Kidney glomerular epithelial cell (primary cell): ENCODE results near the gene ASCL2.
"Not testable (repeated sequence)": the region's sequence is repeated elsewhere in the genome, so short reads cannot be mapped to it uniquely, and the experiment has no call there.

Source experiments
- DNase-seq: peaks from one replicate; lab custom pipeline; 2025; lab: John Stamatoyannopoulos, UW

ASCL2 gene

DNA sequence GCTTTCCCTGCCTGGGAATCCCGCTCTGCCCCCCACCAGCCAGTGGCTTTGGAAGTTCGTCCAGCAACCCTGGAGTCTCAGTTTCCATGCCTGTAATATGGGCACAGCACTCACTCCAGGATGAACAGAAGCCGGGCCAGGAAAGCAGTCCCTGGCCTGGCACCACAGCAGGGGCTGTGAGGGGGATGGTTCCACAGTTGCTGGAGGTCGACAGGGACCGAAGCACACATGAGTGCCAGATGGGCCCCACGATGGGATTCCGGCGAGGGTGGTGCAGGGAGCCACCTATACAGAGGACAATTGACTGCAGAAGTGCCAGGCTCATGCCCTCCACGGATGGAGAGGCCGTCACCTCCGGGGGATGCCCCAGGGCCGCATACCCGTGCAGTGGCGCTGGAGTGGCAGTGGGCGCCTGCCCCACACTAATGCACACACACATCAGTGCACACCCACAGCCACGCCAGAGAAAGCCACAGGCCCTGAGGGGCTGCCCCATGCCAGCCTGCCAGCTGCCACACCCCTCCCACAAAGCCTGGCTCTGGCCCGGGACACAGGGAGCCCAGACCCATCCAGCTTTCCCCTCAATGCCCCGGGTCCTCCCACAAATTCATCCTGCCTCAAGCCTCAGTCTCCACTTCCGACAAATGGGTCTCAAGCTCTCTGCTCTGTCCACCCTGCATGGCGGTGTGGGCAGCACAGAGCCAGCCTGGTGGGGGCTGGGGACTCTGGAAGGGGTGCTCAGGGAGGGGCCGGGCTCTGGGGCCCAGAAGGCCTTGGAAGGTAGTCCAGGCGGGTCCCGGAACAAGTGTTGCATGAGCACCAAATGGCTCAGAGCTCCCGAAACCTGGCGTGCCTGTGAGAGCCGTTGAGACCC is 9.7 kb downstream of the ASCL2 start:
- no peak for DNase-seq

DNA sequence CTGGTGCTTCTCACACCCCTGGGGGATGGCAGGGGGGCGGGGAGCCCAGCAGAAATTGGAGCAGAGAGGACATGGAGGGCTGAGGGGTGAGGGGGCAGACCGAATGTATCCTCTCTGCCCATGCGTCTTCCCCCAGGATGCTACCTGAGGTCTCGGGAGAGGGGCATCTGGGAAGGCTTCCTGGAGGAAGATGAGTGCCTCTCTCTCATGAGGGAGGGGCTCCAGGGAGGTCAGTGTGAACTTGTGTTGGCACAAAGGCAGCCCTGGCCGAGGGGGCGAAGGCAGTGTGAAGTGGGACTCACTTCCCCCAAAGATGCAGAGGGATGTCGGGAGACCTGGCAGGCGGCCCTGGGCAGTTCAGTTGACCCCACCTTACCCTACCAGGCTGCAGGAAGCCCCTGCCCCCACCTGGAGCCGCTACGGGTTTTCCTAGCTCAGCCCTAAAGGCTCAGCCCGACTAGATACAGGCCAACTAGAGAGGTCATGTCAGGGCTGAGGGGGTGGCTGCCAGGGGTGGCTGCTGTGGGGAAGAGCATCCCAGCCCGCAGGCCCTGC is 10.4 kb downstream of the ASCL2 start:
- DNase-seq = no peak

DNA sequence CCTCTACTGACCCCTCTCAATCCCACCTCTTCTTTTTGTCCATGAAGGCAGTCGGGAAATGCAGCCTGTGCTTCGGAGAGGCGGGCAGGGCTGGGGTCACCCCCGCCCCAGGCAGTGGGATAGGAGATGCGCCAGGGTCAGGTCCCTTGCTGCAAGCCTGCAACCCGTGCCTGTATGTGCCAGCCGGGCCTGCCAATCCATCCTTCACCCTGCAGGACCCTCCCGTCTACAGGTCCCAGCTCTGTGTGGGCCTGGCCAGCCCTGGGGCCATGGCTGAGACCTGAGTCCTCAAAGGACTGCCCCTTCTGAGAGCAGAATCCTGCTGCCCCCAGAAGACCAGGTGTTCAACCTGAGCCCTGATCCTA is 10.9 kb downstream of the ASCL2 start:
- DNase-seq = no peak

DNA sequence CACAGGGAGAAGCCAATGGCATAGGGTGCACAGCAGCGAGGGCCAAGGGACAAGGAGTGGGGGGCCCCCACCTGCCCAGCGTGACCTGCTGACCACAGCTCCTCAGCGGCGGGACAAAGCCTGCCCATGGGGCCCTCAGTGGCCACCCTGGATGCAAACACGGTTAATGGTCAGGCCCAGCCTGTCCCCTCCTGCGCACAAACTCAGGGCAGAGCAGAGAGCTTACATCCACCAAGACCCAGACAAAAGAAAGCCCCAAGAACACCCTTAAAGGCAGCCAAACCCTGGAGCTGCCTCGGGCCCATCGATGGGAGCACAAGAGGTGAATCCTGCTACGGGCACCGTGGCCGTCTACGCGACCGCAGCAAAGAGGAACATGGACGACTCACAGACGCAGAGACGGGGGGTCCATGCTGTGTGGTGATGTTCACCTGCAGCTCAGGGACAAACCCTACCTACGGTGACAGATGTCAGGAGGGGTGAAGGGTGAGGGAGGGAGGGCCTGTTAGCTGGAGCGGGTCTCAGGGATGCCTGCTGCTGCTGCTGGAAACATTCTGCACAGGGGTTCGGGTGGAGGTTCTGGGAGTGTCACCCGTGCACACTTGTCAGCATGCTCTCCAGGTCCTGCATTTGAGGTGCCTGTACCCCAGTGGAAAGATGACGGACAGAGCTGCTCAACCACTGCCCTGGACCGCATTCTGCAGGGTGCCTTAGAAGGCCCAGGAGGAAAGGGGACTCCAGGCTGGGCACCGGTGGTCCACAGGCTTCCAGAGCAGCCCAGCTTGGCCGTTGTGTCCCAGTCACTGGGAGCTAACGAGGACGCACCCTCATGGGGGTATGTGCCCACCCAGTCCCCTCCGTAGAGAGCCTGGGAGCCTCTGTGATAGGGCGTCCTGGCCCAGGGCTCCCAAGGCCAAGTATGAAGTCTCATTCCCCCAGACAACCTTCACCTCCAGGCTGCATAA is 11.6 kb downstream of the ASCL2 start:
- no peak for DNase-seq

DNA sequence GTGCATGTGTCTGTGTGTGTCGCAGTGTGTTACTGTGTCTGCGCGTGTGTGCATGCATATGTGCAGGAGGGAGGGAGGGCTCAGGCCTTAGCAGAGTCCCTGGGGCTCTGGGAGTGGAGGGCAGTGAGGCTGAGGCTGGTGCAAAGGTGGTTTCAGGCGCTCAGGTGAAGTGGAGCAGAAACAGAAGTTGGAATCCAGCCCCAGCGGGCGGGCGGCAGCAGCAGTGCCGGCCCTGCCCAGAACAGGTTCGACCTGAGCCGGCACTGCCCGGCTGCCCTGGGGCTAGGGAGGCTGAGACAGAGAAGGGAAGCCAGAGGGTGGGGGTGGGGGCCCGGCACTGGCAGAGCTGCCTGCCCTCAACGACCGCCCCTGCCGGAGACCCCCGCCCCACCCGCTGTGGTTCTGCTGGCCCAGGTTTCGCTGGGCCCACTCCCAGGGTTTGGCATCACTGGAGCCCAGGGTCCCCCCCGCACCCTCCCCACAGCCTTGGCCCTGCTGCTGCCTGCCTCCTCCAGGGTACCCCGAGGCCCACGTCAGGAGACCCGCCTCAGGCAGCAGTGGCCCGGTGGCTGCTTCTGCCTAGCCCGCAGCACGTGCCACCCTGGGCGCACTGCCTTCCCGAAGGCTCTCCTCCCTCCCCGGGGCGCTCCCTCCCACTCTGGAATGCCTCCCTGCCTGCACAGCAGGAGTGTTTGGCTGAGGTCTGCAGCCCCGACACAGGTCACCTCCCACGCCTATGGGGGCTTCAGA is 13.3 kb downstream of the ASCL2 start:
- DNase-seq = no peak

DNA sequence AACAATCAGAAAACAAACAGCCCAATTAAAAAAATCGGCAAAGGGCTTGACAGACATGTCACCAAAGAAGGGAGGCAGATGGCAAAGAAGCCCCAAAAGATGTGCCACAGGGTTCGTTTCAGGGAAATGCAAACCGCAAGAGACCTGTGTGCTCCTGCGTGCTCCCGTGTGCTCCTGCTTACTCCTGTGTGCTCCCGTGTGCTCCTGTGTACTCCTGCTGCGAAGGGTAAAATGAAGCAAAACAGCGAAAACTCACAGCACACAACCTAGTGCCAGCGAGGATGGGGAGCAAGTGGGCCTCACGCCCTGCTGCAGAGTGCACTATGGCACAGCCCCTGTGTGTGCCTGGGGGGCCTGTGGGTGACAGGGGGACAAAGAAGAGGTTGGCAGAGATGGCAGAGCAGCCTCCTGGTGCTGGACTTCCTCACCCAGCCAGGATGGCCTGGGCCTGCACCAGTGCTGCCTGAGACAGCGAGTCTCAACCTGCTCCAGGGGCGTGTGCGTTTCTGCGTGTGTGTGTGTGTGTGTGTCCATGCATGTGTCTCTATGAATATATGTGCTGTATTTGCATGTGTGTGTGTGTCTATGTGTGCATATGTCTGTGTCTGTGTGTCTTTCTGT is 14.0 kb downstream of the ASCL2 start:
- no peak for DNase-seq

DNA sequence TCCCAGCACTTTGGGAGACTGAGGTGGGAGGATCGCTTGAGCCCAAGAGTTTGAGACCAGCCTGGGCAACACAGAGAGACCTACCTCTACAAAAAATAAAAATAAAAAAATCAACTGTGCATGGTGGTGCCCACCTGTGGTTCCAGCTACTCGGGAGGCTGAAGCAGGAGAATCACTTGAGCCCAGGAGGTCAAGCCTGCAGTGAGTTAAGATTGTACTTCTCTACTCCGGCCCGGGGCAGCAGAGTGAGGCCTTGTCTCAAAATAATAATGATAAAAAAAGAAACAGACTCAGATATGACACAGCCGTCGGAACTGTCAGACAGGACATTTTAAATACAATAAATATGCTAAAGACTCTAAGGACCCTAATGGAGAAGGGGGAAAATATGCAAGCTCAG is 18.4 kb downstream of the ASCL2 start:
- no peak for DNase-seq

DNA sequence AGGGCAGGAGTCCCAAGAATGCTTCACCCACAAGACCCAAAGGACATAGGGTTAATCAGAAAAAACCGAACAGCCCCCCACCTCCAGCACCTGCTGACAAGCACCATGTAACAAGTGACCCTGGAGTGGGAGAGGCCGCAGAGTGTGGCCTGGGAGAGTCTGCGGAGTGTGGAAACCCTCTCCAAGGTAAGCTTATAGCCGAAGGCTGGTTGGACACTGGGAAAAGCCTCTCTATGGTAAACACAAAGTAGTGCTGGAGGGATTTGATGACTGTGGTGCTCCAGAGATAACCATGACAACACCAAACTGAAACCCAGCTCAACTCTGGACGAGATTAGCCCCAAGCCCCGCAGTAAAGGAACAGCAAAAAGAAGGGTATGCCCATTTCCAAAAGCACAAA is 19.2 kb downstream of the ASCL2 start:
- no peak for DNase-seq

DNA sequence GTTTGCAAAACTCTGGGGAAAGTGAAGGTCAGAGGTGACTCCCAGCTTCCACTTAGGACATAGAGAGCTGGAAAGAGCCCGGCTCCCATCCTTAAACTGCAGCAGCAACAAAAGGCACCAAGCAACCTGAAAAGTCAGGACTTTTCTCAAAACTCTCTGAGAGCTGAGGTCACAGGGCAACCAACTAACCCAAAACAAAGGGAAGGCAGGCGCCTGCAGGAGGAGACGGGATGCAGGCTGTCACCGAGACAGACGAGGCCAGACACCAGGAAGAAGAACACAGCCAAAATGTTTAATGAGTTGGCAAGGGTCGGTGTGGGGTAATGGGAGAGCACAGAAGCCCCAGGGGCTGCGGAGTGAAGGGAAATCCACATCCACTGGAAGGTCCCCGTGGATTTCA is 19.9 kb downstream of the ASCL2 start:
- no peak for DNase-seq

DNA sequence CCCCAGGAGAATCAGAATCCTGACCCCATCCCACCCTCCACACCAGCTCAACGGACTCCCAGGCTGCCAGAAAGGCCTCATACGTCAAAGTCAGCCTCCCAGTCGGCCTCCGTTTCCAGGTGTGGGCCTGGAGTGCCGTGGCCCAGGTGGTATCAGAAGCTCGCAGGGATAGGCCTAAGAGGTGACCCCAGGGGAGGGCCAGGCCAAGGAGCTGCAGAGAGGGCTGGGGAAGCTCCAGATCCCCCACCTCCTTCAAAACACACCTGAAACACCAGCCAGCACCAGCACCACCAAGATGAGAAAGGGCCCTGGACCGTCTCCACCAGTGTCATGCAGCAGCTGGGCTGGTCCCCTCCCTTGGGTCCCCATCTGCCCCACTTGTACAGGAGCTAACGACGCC is 20.3 kb downstream of the ASCL2 start:
- DNase-seq = no peak

DNA sequence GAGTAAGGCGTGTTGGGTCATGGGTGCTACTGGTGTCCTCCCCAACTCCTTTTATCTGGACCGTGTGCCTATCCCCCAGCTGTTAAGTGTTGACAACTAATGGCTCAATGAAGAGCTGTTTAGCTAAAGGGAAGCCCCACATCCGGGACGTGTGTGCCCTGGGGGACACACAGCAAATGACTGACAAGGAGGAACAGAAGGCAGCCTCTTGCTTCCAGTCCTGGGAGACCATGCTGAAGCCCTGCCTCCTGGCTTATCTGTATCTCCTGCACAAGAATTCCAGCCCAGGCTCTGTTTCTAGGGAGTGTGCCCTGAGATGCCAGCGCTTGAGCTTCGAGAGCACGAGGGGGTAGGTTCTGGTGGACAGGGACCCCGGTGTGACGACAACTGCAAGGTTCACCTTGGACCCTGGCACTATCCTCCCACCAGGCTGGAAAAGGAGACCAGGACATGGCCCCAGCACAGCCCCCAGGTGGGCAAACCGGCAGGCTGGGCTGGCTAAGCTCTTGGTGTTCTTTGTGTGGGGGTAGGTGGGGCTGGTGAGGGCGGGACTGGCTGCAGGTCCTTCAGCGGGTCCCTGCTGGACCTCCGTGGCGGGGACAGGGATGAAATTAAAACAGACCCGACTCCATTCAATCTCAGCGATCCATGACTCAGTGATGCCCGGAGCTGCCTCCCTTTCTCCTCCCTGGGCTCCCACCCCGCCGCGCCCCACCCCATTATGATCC is 21.0 kb downstream of the ASCL2 start:
- DNase-seq = no peak

DNA sequence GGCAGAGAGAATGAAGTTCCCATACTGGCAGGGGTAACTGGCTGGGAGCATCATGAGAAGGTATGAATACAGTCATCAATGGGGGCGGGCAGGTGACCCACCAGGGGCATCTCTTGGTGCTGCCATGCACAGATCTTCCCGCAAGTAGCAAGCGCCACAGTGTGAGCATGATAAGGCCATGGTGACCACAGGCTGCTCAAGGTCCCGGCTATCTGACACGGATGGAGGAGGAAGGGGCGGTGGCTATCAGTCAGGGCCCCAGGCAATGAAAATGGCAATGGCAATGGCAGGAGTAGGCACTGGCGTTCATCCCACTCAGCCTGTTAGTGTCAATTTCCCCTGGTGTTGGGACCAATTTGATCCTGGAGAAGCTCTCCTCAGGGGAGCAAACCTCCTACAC is 21.6 kb downstream of the ASCL2 start:
- DNase-seq = no peak

DNA sequence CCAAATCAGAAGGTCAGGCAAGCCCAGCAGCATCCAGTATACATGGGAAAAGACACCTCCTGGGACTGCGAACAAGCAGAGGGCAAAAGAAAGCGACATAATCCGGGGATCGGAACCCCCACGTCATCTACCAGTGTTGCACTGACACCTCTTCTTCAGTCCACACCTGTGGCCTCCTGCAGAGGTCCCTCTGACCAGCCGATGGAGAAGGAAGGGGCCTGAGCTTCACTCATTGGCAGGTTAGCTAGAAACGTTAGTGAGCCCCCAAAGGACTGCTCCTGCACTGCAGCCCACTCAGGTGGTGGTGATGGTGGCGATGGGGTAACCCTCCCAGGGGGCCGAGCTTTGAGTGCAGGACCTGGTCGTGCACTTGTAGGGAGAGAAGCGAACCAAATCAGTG is 22.1 kb downstream of the ASCL2 start:
- no peak for DNase-seq

DNA sequence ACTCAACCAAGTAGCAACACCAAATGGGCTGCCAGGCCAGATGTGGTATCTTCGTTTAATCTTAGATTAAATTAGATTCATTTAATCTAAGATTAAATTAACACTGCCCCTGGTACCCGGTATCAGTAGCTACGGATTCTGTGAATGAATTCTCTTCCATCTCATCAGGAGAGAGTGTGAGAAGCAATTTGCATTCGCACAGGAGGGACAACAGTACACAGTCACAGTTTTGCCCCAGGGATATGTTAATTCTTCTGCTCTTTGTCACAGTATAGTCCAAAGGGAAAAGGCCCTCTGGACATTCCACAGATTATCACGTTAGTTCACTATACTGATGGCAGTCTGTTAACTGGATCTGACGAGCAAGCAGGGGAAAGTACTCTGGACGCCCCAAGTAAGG is 22.9 kb downstream of the ASCL2 start:
- DNase-seq = no peak

DNA sequence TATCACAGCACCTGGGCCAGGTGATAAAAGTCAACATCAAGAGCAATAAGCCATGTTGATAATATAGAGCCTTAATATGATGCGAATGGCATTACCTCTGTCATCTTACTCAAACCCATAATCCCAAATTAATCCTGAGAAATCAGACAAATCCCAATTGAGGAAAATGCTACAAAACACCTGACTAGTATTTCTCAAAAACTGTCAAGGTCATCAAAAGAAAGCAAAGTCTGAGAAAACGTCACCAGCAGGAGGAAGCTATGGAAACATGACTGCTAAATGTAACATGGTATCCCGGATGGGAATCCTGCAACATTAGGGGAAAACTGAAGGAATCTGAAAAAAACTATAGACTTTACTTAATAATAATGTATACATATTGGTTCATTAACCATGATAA is 29.6 kb downstream of the ASCL2 start:
- no peak for DNase-seq

DNA sequence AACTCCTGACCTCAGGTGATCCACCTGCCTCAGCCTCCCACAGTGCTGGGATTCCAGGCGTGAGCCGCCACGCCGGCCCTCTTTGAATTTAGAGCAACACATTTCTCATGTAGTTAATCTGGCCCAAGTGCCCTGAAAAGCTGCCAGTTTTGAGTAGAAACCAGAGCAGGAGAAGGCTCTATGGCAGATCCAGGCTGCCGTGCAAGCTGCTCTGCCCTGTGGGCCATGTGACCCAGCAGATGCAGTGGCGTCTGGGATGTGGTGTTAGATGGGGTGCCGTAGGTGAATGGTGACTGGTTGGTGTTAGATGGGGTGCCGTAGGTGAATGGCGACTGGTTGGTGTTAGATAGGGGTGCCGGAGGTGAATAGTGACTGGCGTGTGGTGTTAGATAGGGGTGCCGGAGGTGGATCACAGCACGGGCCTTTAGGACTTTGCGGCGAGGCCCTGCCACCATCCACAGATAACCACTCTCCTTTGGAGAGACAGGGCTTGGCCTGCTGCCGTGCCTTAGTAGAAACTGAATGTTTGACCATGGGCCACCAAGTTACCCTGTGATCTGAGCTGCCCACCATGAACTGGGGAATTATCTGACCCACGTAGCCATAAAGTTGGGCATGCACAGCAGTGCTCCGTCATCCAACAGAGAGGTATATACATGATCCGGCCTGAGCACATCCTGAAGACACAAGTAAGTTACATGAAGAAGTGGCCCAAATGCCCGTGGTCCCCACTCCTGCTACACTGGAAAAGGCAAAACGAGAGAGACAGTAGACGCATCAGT is 32.7 kb downstream of the ASCL2 start:
- no peak for DNase-seq

DNA sequence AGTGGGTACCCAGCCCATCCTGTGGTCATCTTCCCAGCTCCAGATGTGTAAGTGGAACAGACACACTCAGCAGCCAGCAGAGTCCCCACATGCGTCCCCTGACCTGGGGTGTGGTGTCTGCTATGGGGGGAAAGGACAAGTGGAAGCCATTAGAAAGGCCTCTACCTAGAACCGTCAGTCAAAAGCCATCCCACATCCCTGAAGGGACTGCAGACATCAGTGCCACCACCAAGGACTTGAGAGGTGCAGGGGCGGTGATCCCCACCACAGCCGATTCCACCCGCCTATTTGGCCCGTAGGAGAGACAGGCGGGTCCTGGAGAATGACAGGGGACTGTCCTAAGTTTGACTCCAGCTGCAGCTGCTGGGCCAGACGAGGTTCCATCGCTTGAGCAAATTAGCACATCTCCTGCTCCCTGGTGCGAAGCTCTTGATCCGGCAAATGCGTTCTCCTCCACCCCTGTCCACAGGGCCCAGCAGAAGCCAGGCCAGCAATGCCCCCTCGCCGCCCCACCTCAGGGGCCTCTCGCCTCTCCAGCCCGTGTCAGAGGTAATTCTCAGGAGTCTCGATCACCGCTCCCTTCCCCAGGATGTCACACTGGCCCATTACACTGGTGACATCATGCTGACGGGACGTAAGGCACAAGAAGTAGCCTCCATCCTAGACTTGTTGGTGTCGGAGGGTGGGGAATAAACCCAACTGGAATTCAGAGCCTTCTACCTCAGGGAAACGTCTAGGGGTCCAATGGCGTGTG is 33.8 kb downstream of the ASCL2 start:
- not testable (repeated sequence) for DNase-seq

DNA sequence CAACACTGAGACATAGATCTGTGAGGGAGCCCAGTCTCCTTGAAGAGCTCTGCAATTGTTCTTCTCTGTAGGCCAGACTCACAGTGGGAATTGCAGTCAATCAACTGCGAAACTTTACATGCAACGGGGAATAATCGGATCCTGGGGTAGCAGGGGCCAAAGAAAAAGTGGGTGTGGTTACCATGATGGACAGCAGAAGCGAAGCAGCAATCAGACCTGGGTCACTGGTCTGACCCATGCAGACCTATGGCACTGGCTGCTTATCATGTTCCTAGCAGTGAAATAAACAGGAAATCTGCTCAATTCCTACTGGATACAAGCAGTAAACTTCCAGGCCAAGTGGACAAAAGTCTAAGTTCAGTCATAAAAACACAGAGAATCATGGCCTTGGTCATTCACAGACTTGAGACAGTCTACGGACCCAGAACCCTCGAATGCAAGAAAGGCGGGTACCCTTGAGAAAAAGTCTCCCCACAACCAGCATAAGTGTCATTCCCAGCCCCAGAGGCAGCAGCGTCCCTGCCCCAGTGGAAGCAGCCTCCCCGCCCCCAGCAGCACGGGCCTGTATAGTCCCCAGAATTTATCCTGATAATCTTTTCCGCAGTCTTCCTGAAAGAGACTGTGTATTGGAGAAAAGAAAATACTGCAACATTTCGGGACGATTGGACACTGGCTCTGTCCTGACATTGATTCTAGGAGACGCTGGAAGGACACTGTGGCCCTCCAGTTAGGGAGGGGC is 34.6 kb downstream of the ASCL2 start:
- DNase-seq = no peak

DNA sequence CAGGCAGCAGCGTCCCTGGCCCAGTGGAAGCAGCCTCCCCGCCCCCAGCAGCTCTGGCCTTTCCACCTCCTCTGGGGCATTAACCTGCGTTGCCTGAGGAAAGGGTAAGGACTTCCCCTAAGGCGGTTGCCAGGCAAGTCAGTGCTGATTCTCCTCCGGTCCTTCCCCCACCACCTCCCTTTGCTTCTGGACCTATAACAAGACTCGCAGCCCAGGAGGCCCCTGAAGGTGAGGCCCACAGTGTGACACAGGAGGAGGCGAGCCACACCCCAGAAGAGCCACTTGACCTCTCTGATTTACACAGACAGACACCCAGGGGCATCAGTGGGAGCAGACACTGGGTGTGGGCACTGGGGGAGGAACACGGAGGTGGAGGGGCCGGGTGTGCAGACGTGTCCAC is 35.4 kb downstream of the ASCL2 start:
- DNase-seq = no peak
